Endothelial cell of umbilical vein (primary cell): ENCODE measurements around the gene POLR1C.

Experiments used
- POLR2A ChIP-seq: IDR thresholded peaks from 2 replicates; pipeline ENCODE4 v1.6.1; 2012; ENCODE audit warnings: low read depth, mild to moderate bottlenecking, control low read depth, low read length
- TF ChIP-seq, protein P1 (sequence below), 2 donors: IDR thresholded peaks; 1 replicate in 1 of 2; 2 replicates in 1 of 2; pipeline ENCODE4 v1.5.1; 2011; ENCODE audit warnings: low read length in 2 of 2, mild to moderate bottlenecking in 2 of 2, moderate library complexity in 2 of 2, control low read depth in 1 of 2, inconsistent platforms in 1 of 2, low read depth in 1 of 2; ENCODE audit not compliant: insufficient read depth in 1 of 2; ENCODE audit errors: extremely low read depth in 1 of 2

DNA sequence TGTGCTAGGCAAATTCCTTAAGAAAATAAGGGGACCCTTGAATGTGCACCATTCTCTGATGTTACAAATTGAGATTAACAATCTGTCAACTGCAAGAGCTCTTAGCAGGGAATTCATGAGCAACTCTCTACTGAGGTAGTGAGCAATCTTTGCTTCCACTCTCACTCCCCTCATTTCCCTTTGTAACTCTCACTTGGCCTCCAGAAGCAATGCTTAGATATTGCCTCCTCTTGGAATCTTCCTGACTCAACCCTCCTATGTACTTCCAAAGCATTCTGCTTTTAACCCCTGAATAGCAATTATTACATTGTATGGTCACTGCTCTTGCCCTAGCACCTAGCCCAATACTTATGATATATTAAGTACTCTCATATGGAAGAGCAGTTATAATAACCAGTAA is 42.4 kb downstream of the POLR1C start:
- no peak for TF ChIP-seq POLR2A
- TF ChIP-seq, protein P1, sequence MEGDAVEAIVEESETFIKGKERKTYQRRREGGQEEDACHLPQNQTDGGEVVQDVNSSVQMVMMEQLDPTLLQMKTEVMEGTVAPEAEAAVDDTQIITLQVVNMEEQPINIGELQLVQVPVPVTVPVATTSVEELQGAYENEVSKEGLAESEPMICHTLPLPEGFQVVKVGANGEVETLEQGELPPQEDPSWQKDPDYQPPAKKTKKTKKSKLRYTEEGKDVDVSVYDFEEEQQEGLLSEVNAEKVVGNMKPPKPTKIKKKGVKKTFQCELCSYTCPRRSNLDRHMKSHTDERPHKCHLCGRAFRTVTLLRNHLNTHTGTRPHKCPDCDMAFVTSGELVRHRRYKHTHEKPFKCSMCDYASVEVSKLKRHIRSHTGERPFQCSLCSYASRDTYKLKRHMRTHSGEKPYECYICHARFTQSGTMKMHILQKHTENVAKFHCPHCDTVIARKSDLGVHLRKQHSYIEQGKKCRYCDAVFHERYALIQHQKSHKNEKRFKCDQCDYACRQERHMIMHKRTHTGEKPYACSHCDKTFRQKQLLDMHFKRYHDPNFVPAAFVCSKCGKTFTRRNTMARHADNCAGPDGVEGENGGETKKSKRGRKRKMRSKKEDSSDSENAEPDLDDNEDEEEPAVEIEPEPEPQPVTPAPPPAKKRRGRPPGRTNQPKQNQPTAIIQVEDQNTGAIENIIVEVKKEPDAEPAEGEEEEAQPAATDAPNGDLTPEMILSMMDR (IDR thresholded peaks at IDR 0.05; ENCODE audit: extremely low read depth in 1 of 2, insufficient read depth in 1 of 2, low read depth in 1 of 2, low read length in 2 of 2) = no peak
